Measurements from ENCODE around the gene SCAMP1. TPM values are rescaled to one million over a fixed set of nuclear protein-coding genes. Genes with fewer than 3 reads are reported as not detected.

The SCAMP1 gene
- total RNA-seq, 1 experiment from 2014 or later = 43.8 TPM

GRCh38 chr5:78467752-78468357, 107.4 kb downstream of the SCAMP1 start:
- Mint-ChIP-seq H3K27me3 (ENCODE audit: low read depth) (no peaks in the 10 kb centered on the region), H3K4me3 (no peak overlapping the region), H3K4me1 (no peaks in the 10 kb centered on the region), H3K27ac (no peak overlapping the region), H3K9me3 (no peaks in the 10 kb centered on the region), H3K36me3 (no peaks in the 10 kb centered on the region; the same call in 1 of the 2 replicates)
- ChIA-PET CTCF (interaction anchor here (0.7 to 1.3 kb wide), 3 partner anchors 44 to 147 kb away, joined by 3 to 6 read pairs (median 4); no protein-coding TSS in a partner anchor), POLR2A (interaction anchor here (0.6 kb wide), 1 partner anchor 161 kb away, joined by 3 read pairs; no protein-coding TSS in a partner anchor)
- ATAC-seq (peak; percentile 53; the same call in 1 of the 2 replicates), DNase-seq (ENCODE audit: low spot score) (no peak)
- peak; percentile 61 for TF ChIP-seq CTCF (IDR thresholded peaks at IDR 0.05)
- TF ChIP-seq EMX1 (CRISPR knock-in tag; IDR thresholded peaks at IDR 0.05) = no peak

GRCh38 chr5:78471896-78472295, 111.5 kb downstream of the SCAMP1 start:
- Mint-ChIP-seq H3K36me3 (no peaks in the 10 kb centered on the region), H3K9me3 (no peaks in the 10 kb centered on the region), H3K4me1 (no peaks in the 10 kb centered on the region), H3K27me3 (ENCODE audit: low read depth) (no peaks in the 10 kb centered on the region), H3K27ac (no peak overlapping the region), H3K4me3 (no peak overlapping the region)
- no peak for DNase-seq (ENCODE audit: low spot score)
- CTCF ChIA-PET = interaction anchor here (1.5 kb wide), 1 partner anchor 428 kb away, joined by 3 read pairs; no protein-coding TSS in a partner anchor
- ATAC-seq = no peak
- POLR2A ChIA-PET = no interaction called here
- TF ChIP-seq IRF2 (CRISPR knock-in tag; IDR thresholded peaks at IDR 0.05; ENCODE audit: borderline replicate concordance, low read depth) = no peak
- TF ChIP-seq PREB (CRISPR knock-in tag; IDR thresholded peaks at IDR 0.05; ENCODE audit: borderline replicate concordance) = no peak
- no peak for TF ChIP-seq ZNF281 (CRISPR knock-in tag; IDR thresholded peaks at IDR 0.05)
- no peak for TF ChIP-seq FOXP1 (CRISPR knock-in tag; IDR thresholded peaks at IDR 0.05; ENCODE audit: borderline replicate concordance)
- TF ChIP-seq NFE2L1 (CRISPR knock-in tag; IDR thresholded peaks at IDR 0.05) = no peak
- no peak for TF ChIP-seq ZNF512 (CRISPR knock-in tag; IDR thresholded peaks at IDR 0.05; ENCODE audit: borderline replicate concordance)
- TF ChIP-seq SP1 (CRISPR knock-in tag; conservative IDR thresholded peaks at IDR 0.05) = no peak
- no peak for TF ChIP-seq SMAD4 (CRISPR knock-in tag; IDR thresholded peaks at IDR 0.05)
- TF ChIP-seq JUN (CRISPR knock-in tag; IDR thresholded peaks at IDR 0.05) = no peak
- no peak for TF ChIP-seq ZMAT4 (CRISPR knock-in tag; IDR thresholded peaks at IDR 0.05)
- TF ChIP-seq ZNF263 (CRISPR knock-in tag; IDR thresholded peaks at IDR 0.05; ENCODE audit: low read depth) = no peak
- TF ChIP-seq AR (CRISPR knock-in tag; IDR thresholded peaks at IDR 0.05) = no peak
- no peak for TF ChIP-seq GABPB1 (CRISPR knock-in tag; IDR thresholded peaks at IDR 0.05)
- TF ChIP-seq FOXJ3 (CRISPR knock-in tag; IDR thresholded peaks at IDR 0.05; ENCODE audit: borderline replicate concordance) = no peak

All from WTC11 (cell line).